Transverse colon (tissue), 4 donors: ENCODE results near the gene PLPP3. TPM values are rescaled to one million over a fixed set of nuclear protein-coding genes. Genes with fewer than 3 reads are reported as not detected.

Experiments
- DNase-seq: peaks from one replicate; pipeline ENCODE4 v3.0.0-alpha.2; 2019
- H3K27ac ChIP-seq, 4 donors: fragments of 200-600 bp; sonication (generic); 2 replicates each; pipeline ENCODE4 v1.5.1; 2016 to 2018; ENCODE audit warnings: inconsistent platforms in 4 of 4
- H3K27me3 ChIP-seq: fragments of 200-600 bp; sonication (generic); 2 replicates; pipeline ENCODE4 v1.5.1; 2017; ENCODE audit warnings: inconsistent platforms
- H3K36me3 ChIP-seq, 4 donors: fragments of 200-600 bp; sonication (generic); 2 replicates each; pipeline ENCODE4 v1.5.1; 2017 to 2019; ENCODE audit warnings: inconsistent platforms in 4 of 4
- H3K4me1 ChIP-seq, 4 donors: fragments of 200-600 bp; sonication (generic); 2 replicates each; pipeline ENCODE4 v1.5.1; 2017 to 2020; ENCODE audit warnings: inconsistent platforms in 4 of 4
- H3K4me3 ChIP-seq, 4 donors: fragments of 200-600 bp; sonication (generic); 1 replicate in 1 of 4; 2 replicates in 3 of 4; pipeline versions ENCODE4 v1.5.1 to v1.6.1; 2017 to 2019; ENCODE audit warnings: inconsistent platforms in 4 of 4
- H3K9me3 ChIP-seq, 2 donors: fragments of 200-600 bp; sonication (generic); 2 replicates each; pipeline ENCODE4 v1.5.1; 2017 to 2019; ENCODE audit warnings: inconsistent platforms in 2 of 2
- EP300 ChIP-seq: sonication (generic); formaldehyde crosslinking; IDR thresholded peaks from one replicate; pipeline ENCODE4 v1.6.1; 2017; ENCODE audit warnings: antibody characterized with exemption, low read depth
- POLR2A ChIP-seq: fragments of 450-650 bp; IDR thresholded peaks from one replicate; pipeline ENCODE4 v1.6.1; 2016; ENCODE audit warnings: antibody characterized with exemption, mild to moderate bottlenecking, moderate library complexity
- POLR2AphosphoS5 ChIP-seq, 3 donors: sonication (generic); formaldehyde crosslinking; IDR thresholded peaks; one replicate each; pipeline ENCODE4 v1.6.1; 2016; ENCODE audit warnings: antibody characterized with exemption in 3 of 3
- WGBS, 2 donors: methylation state at CpG; one replicate each; pipeline ENCODE4 v1.1.5; 2018; ENCODE audit warnings: low coverage in 1 of 2; 5-methylcytosine and 5-hydroxymethylcytosine counted together
- in situ Hi-C, 4 donors: fragments of 200-750 bp; cut with MboI; loops; one replicate each; pipeline versions ENCODE4 v1.15.0 to v1.15.1; 2017; ENCODE audit warnings: low sequenced_read_pairs in 3 of 4, low pct_ligation_motif_present in 1 of 4, low pct_unique_long_range_greater_than_20kb in 1 of 4
- intact Hi-C: fragments of 100-400 bp; cut with DNase I; formaldehyde crosslinking; loops from one replicate; pipeline ENCODE4 v1.15.1; 2023; ENCODE audit warnings: low total_unique reads
- total RNA-seq, 4 donors: library from RNA; depleted of rRNA; stranded (reverse); fragments of >200 nt; gene quantifications; one replicate each; pipeline ENCODE4 v1.1.0, GENCODE V29; 2016
- TF ChIP-seq, protein P1 (sequence below), 5 experiments: fragments of 200-600 bp in 3 of 5; fragments of 450-650 bp in 2 of 5; sonication (generic) in 3 of 5; IDR thresholded peaks; 1 replicate in 2 of 5; 2 replicates in 3 of 5; pipeline ENCODE4 v1.5.1; 2016 to 2017; ENCODE audit warnings: antibody characterized with exemption in 5 of 5, inconsistent platforms in 3 of 5, mild to moderate bottlenecking in 2 of 5, moderate library complexity in 1 of 5

The PLPP3 gene
- total RNA-seq, 4 donors from 2014 or later: 51.2 to 75.1 (median 63.3) TPM

DNA sequence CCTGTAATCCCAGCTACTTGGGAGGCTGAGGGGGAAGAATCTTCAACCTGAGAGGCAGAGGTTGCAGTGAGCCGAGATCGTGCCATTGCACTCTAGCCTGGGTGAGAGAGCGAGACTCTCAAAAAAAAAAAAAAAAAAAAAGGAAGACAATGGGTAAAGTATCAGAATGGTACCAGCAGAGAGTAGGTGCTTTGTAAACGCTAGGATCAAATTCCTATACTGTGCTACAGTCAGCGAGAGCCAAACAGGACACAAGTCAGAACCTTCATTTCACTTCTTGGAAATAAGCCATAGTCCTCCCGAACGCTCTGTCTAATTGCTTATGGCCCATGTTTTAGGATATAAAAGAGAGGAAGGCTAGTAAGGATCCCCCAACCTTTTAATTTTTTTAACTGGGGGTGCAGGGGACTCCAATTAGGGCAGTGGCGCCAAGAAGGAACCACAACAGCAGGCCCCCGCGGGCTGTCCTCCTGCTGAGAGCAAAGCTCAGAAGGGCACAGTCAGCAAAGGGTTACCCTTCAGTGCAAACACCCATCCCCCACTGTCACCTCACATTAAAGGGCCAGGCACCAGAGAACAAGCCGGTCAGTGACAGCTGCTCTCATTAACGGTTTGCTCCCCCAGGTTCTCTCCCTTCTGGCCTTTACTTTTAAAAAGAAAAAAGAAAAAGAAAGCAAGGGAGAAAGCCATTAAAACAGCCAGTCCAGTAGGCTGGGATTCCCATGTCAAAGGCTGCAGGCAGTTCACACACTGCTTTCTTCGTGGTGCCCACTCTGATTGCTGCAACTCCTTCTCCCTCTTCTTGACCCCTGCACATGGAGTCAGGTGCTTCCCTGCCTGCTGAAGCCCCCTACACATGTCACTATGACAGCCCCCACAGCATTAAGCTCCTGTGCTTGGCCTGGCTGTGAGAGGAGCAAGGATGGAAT is 69.4 kb downstream of the PLPP3 start:
- intact Hi-C loops (no loop called here), in situ Hi-C loops (no loop called here)
- WGBS, 2 donors: 72 to 77% methylated on average over 10 to 13 of the region's 13 CpGs
- no peak for DNase-seq
- Histone ChIP-seq H3K36me3 (peaks cover 0 to 12% (median 0%) of the 10 kb centered on the region in 4 donors), H3K4me1 (peaks cover 8 to 45% (median 26%) of the 10 kb centered on the region in 4 donors), H3K4me3 (no peak overlapping the region), H3K9me3 (no peaks in the 10 kb centered on the region), H3K27me3 (no peaks in the 10 kb centered on the region), H3K27ac (no peak overlapping the region)
- TF ChIP-seq POLR2AphosphoS5 (IDR thresholded peaks at IDR 0.05): no peak
- no peak for TF ChIP-seq POLR2A
- TF ChIP-seq, protein P1, sequence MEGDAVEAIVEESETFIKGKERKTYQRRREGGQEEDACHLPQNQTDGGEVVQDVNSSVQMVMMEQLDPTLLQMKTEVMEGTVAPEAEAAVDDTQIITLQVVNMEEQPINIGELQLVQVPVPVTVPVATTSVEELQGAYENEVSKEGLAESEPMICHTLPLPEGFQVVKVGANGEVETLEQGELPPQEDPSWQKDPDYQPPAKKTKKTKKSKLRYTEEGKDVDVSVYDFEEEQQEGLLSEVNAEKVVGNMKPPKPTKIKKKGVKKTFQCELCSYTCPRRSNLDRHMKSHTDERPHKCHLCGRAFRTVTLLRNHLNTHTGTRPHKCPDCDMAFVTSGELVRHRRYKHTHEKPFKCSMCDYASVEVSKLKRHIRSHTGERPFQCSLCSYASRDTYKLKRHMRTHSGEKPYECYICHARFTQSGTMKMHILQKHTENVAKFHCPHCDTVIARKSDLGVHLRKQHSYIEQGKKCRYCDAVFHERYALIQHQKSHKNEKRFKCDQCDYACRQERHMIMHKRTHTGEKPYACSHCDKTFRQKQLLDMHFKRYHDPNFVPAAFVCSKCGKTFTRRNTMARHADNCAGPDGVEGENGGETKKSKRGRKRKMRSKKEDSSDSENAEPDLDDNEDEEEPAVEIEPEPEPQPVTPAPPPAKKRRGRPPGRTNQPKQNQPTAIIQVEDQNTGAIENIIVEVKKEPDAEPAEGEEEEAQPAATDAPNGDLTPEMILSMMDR (IDR thresholded peaks at IDR 0.05): no peak
- no peak for TF ChIP-seq EP300

DNA sequence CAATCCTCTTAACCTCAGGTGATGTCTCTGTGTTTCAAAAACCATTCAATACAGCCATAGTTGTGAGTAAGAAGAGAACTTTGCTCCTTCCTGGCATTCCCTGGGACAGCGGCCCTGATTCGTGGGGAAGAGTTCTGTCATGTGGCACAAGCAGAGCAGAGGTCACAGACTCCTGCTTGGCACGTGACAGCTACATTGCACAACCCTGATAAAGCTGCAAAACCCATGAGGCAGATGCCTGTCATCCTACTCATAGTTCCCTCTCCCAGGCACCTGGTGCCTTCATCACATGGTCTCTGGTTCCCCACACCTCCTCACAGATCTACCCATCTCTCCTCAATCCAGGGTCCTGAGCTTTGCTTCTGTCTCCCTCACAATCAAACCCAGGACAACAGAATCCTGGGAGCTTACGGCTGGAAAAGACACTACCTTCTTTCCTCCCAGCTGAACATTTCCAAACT is 70.8 kb downstream of the PLPP3 start:
- peaks cover 8 to 43% (median 26%) of the 10 kb centered on the region in 4 donors for H3K4me1 ChIP-seq
- intact Hi-C loops (no loop called here), in situ Hi-C loops (no loop called here)
- WGBS, 2 donors: 58% methylated on average over 4 of the region's 4 CpGs; no CpG with 5 or more reads in 1 of the 2 donors
- peaks cover 0 to 12% (median 4%) of the 10 kb centered on the region in 4 donors for H3K36me3 ChIP-seq
- TF ChIP-seq, protein P1 (IDR thresholded peaks at IDR 0.05): no peak
- TF ChIP-seq POLR2AphosphoS5 (IDR thresholded peaks at IDR 0.05): peak in 2 of 3 donors; percentile 42 to 50
- H3K27me3 ChIP-seq: no peaks in the 10 kb centered on the region
- peak; percentile 79 for DNase-seq
- no peak overlapping the region for H3K4me3 ChIP-seq
- no peaks in the 10 kb centered on the region for H3K9me3 ChIP-seq
- H3K27ac ChIP-seq: peak overlapping the region; percentile 56 to 74 (median 66)

DNA sequence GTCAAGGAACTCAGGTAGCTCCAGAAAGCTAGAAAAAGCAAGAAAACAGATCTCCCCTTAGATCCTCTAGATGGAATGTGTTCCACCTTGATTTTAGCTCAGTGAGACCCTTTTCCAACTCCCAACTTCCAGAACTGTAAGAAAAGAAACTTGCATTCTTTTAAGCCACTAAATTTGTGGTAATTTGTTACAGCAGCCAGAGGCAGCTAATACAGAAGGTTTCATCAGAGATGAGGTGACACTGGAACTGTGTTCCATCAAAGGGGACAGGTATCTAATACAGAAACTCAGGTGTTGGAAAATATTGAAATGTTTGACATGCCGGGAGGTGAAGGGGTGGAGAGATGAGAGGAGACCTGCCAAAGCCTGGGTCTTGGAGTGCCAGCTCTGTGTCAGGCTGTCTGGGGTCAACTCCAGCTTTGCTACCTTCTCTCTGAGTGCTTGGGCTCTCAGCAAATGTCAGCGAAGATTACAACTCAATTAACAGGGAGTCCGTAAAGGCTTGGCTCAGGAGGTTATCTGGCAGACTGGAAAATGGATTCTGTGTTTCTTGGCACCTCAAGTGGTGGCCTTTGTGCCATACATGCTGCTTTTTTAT is 71.3 kb downstream of the PLPP3 start:
- no peak overlapping the region for H3K4me3 ChIP-seq
- TF ChIP-seq POLR2A: no peak
- TF ChIP-seq EP300: no peak
- no peak for TF ChIP-seq POLR2AphosphoS5 (IDR thresholded peaks at IDR 0.05)
- TF ChIP-seq, protein P1 (IDR thresholded peaks at IDR 0.05): no peak
- H3K4me1 ChIP-seq: peaks cover 8 to 43% (median 26%) of the 10 kb centered on the region in 4 donors
- DNase-seq: no peak
- H3K36me3 ChIP-seq: peaks cover 0 to 12% (median 4%) of the 10 kb centered on the region in 4 donors
- WGBS, 2 donors: 70 to 90% methylated on average over 1 to 3 of the region's 3 CpGs
- H3K27ac ChIP-seq: peak overlapping the region; percentile 56 to 74 (median 66)
- in situ Hi-C loops (no loop called here), intact Hi-C loops (no loop called here)
- H3K27me3 ChIP-seq: no peaks in the 10 kb centered on the region
- no peaks in the 10 kb centered on the region for H3K9me3 ChIP-seq

DNA sequence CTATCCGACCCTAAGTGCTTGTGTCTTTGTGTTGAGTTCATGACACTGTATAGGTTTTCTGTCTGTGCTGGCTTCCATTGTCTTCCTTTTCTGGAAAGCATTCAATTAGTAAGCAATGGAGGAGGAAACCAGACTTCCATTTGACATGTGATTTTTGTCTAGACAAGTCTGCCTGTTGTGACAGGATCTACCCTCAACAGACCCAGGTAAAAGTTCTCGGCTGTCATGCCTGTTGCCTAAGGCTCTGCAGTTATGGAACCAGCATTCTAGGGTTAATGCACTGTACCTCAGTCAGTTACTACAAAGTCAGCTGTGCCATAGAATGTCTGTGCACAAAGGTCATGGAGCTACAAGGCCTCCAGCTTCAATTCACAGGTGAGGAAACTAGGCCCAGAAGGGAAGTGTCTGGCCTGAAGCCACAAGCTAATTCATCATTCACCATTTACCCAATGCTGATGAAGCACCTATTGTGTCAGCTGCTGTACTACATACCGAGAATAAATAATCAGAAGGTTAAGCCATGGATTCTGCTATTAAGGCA is 72.3 kb downstream of the PLPP3 start:
- intact Hi-C loops (no loop called here), in situ Hi-C loops (no loop called here)
- 80 to 82% methylated on average over 3 of the region's 3 CpGs for WGBS, 2 donors
- Histone ChIP-seq H3K4me3 (no peak overlapping the region), H3K9me3 (no peaks in the 10 kb centered on the region), H3K4me1 (peaks cover 8 to 43% (median 26%) of the 10 kb centered on the region in 4 donors), H3K36me3 (peaks cover 0 to 12% (median 4%) of the 10 kb centered on the region in 4 donors), H3K27me3 (no peaks in the 10 kb centered on the region), H3K27ac (peak overlapping the region; percentile 62 to 75 (median 71))
- no peak for TF ChIP-seq POLR2A
- TF ChIP-seq, protein P1 (IDR thresholded peaks at IDR 0.05): no peak
- no peak for TF ChIP-seq EP300
- TF ChIP-seq POLR2AphosphoS5 (IDR thresholded peaks at IDR 0.05): no peak
- DNase-seq: no peak
